CD4-positive, alpha-beta T cell treated with Interleukin-17A for 1 hour (primary cell): Measurements from ENCODE around the gene SLC29A1.
A peak's percentile ranks its signal among the peaks of the same experiment; 100 is the strongest.

Experiments used
- DNase-seq: peaks from one replicate; pipeline ENCODE4 v3.0.0-alpha.2; 2020

SLC29A1 gene

GRCh38 chr6:44237813-44238433, 14.5 kb downstream of the SLC29A1 start:
- peak; percentile 80 for DNase-seq

GRCh38 chr6:44238687-44239350, 15.4 kb downstream of the SLC29A1 start:
- no peak for DNase-seq

- no peak for DNase-seq
Observed at GRCh38 chr6:44243345-44243744, 19.9 kb downstream of the SLC29A1 start.

- DNase-seq = no peak
Observed at GRCh38 chr6:44245391-44245911, 22.1 kb downstream of the SLC29A1 start.

- peak; percentile 88 for DNase-seq
Observed at GRCh38 chr6:44245912-44246662, 22.7 kb downstream of the SLC29A1 start.

GRCh38 chr6:44246663-44247337, 23.4 kb downstream of the SLC29A1 start, which contains the start of gene HSP90AB1:
HSP90AB1 (plus strand) TSS chr6:44247101; CDS start chr6:44248630, 1,529 bp downstream.
- peak; percentile 99 for DNase-seq

- peak; percentile 89 for DNase-seq
Observed at GRCh38 chr6:44247338-44248302, 24.2 kb downstream of the SLC29A1 start.

- DNase-seq = no peak
Observed at GRCh38 chr6:44248579-44248978, 25.2 kb downstream of the SLC29A1 start.

GRCh38 chr6:44249082-44249748, 25.8 kb downstream of the SLC29A1 start:
- no peak for DNase-seq

- no peak for DNase-seq
Observed at GRCh38 chr6:44250067-44250717, 26.8 kb downstream of the SLC29A1 start.

GRCh38 chr6:44250718-44251123, 27.3 kb downstream of the SLC29A1 start:
- DNase-seq = no peak

GRCh38 chr6:44251576-44252524, 28.5 kb downstream of the SLC29A1 start:
- DNase-seq = no peak

GRCh38 chr6:44253307-44254101, 30.1 kb downstream of the SLC29A1 start:
- DNase-seq = peak; percentile 73

GRCh38 chr6:44254191-44255104, 31.1 kb downstream of the SLC29A1 start:
- peak; percentile 58 for DNase-seq

GRCh38 chr6:44255105-44255808, 31.9 kb downstream of the SLC29A1 start:
- no peak for DNase-seq

GRCh38 chr6:44255871-44256774, 32.7 kb downstream of the SLC29A1 start:
- peak; percentile 58 for DNase-seq
